OCI-LY3 (cell line): ENCODE data around the gene RAB27B.

ENCODE experiments used
- H2AFZ ChIP-seq: fragments of 200-600, 300-600 bp; shearing (Covaris generic); 2 replicates; pipeline ENCODE4 v1.6.0; 2014; ENCODE audit warnings: antibody characterized with exemption, low read depth, low read length
- H3K27ac ChIP-seq: fragments of 200-600, 300-600 bp; sonication (generic); 2 replicates; pipeline ENCODE4 v1.5.1; 2014; ENCODE audit warnings: mild to moderate bottlenecking, low read length, moderate library complexity, mixed read lengths
- H3K27me3 ChIP-seq: fragments of 200-600, 300-600 bp; sonication (generic); 2 replicates; pipeline ENCODE4 v1.6.1; 2014; ENCODE audit warnings: low read depth, low read length, mixed read lengths
- H3K36me3 ChIP-seq: fragments of 200-600, 300-600 bp; sonication (generic); replicated peaks from 2 replicates; pipeline ENCODE3; 2014; ENCODE audit warnings: low read depth, low read length, mixed read lengths
- H3K4me1 ChIP-seq: fragments of 300-600, 200-600 bp; sonication (generic); 2 replicates; pipeline ENCODE4 v1.6.1; 2014; ENCODE audit warnings: low read length, mixed read lengths
- H3K4me2 ChIP-seq: fragments of 200-600, 300-600 bp; sonication (generic); 2 replicates; pipeline ENCODE4 v1.6.1; 2014; ENCODE audit warnings: low read length, mixed read lengths
- H3K4me3 ChIP-seq: fragments of 300-600, 200-600 bp; sonication (generic); 2 replicates; pipeline ENCODE4 v1.5.1; 2014; ENCODE audit warnings: antibody characterized with exemption, mild to moderate bottlenecking, low read length, moderate library complexity
- H3K79me2 ChIP-seq: fragments of 300-600, 200-600 bp; shearing (Covaris generic); 2 replicates; pipeline ENCODE4 v1.6.1; 2014; ENCODE audit warnings: mild to moderate bottlenecking, low read length, mixed read lengths
- H3K9ac ChIP-seq: fragments of 300-600, 200-600 bp; shearing (Covaris generic); 2 replicates; pipeline ENCODE4 v1.6.0; 2014; ENCODE audit warnings: mild to moderate bottlenecking, low read length, moderate library complexity
- H3K9me3 ChIP-seq: fragments of 200-600, 300-600 bp; shearing (Covaris generic); 2 replicates; pipeline ENCODE4 v1.6.1; 2014; ENCODE audit warnings: low read length, mixed read lengths; ENCODE audit not compliant: insufficient read depth
- H4K20me1 ChIP-seq: fragments of 200-600, 300-600 bp; sonication (generic); 2 replicates; pipeline ENCODE4 v1.6.1; 2016; ENCODE audit warnings: low read length, mixed read lengths; ENCODE audit not compliant: insufficient read depth
- CTCF ChIP-seq: fragments of 200-600, 300-600 bp; sonication (generic); IDR thresholded peaks from 2 replicates; pipeline ENCODE4 v1.5.1; 2014; ENCODE audit warnings: antibody characterized with exemption, low read length, low read depth
- EZH2phosphoT487 ChIP-seq: fragments of 200-600 bp; shearing (Covaris generic); IDR thresholded peaks from 2 replicates; pipeline ENCODE4 v1.6.1; 2018; ENCODE audit warnings: antibody characterized with exemption, mixed run types, low read depth

The RAB27B gene

GRCh38 chr18:54830866-54831265 is 2.6 kb downstream of the RAB27B start:
- no peaks in the 10 kb centered on the region for H4K20me1 ChIP-seq
- no peaks in the 10 kb centered on the region for H3K27me3 ChIP-seq
- no peak overlapping the region for H3K27ac ChIP-seq
- no peaks in the 10 kb centered on the region for H3K36me3 ChIP-seq
- H3K4me1 ChIP-seq: no peaks in the 10 kb centered on the region
- no peak overlapping the region for H3K9ac ChIP-seq
- H3K4me3 ChIP-seq: no peak overlapping the region
- H2AFZ ChIP-seq: no peak overlapping the region
- no peaks in the 10 kb centered on the region for H3K79me2 ChIP-seq
- TF ChIP-seq CTCF (no peak), EZH2phosphoT487 (no peak)
- no peak overlapping the region for H3K4me2 ChIP-seq
- H3K9me3 ChIP-seq: 0 out of 2 replicates have a peak, but pooled peaks cover 3% of the 10 kb centered on the region

GRCh38 chr18:54835944-54836343 is 7.7 kb downstream of the RAB27B start:
- Histone ChIP-seq H3K27ac (no peak overlapping the region), H3K27me3 (0 out of 2 replicates have a peak, but pooled peaks cover 6% of the 10 kb centered on the region), H3K36me3 (no peaks in the 10 kb centered on the region), H3K4me1 (no peaks in the 10 kb centered on the region), H3K9ac (no peak overlapping the region), H3K79me2 (no peaks in the 10 kb centered on the region), H4K20me1 (no peaks in the 10 kb centered on the region), H3K9me3 (0 out of 2 replicates have a peak, but pooled peaks cover 3% of the 10 kb centered on the region), H3K4me2 (no peak overlapping the region), H3K4me3 (no peak overlapping the region), H2AFZ (no peak overlapping the region)
- no peak for TF ChIP-seq EZH2phosphoT487
- TF ChIP-seq CTCF: no peak

- no peak overlapping the region for H3K27ac ChIP-seq
- no peaks in the 10 kb centered on the region for H3K79me2 ChIP-seq
- H4K20me1 ChIP-seq: no peaks in the 10 kb centered on the region
Observed at GRCh38 chr18:54843314-54843713, 15.0 kb downstream of the RAB27B start.

GRCh38 chr18:54845787-54846186 is 17.5 kb downstream of the RAB27B start:
- TF ChIP-seq CTCF (no peak), EZH2phosphoT487 (no peak)
- Histone ChIP-seq H3K79me2 (no peaks in the 10 kb centered on the region), H3K4me2 (no peak overlapping the region), H3K9me3 (no peaks in the 10 kb centered on the region), H3K36me3 (no peaks in the 10 kb centered on the region), H3K4me3 (no peak overlapping the region), H2AFZ (no peak overlapping the region), H3K9ac (no peak overlapping the region), H4K20me1 (no peaks in the 10 kb centered on the region), H3K27me3 (no peaks in the 10 kb centered on the region), H3K4me1 (no peaks in the 10 kb centered on the region), H3K27ac (no peak overlapping the region)

More at GRCh38 chr18:54843314-54843713, 15.0 kb downstream of the RAB27B start:
- Histone ChIP-seq H3K27me3 (0 out of 2 replicates have a peak, but pooled peaks cover 2% of the 10 kb centered on the region), H3K9me3 (no peaks in the 10 kb centered on the region), H3K4me2 (no peak overlapping the region), H2AFZ (no peak overlapping the region), H3K4me1 (no peaks in the 10 kb centered on the region), H3K36me3 (no peaks in the 10 kb centered on the region), H3K4me3 (no peak overlapping the region), H3K9ac (no peak overlapping the region)
- TF ChIP-seq EZH2phosphoT487 (no peak), CTCF (no peak)
